IgD-negative memory B cell (primary cell): ENCODE measurements around the gene CENPVL3. TPM values are rescaled to one million over a fixed set of nuclear protein-coding genes. Genes with fewer than 3 reads are reported as not detected.

Source experiments
- polyA plus RNA-seq: library from polyadenylated mRNA; unstranded; fragments of 300-500 nt; fragmentation: Illumina TruSeq; gene quantifications from one replicate; pipeline ENCODE4 v1.2.3, GENCODE V29; 2021

The CENPVL3 gene
- polyA plus RNA-seq, 1 donor from 2014 or later, result not detected

Other genes starting within 250 kb of the CENPVL3 start
- 0.20 TPM for gene NUDT11, start 122.3 kb downstream of the CENPVL3 start, polyA plus RNA-seq
- gene CENPVL2, start 63.9 kb upstream of the CENPVL3 start, polyA plus RNA-seq, result not detected
- gene CENPVL1, start 91.6 kb upstream of the CENPVL3 start, polyA plus RNA-seq, result not detected
- gene GSPT2, start 124.5 kb upstream of the CENPVL3 start, polyA plus RNA-seq, result 9.6 TPM